Adrenal gland (tissue), 5 donors: ENCODE data around the gene BOK.

Experiments used
- POLR2A ChIP-seq, 2 donors: fragments of 450-650 bp; IDR thresholded peaks; one replicate each; pipeline ENCODE4 v1.6.1; 2017; ENCODE audit warnings: antibody characterized with exemption in 2 of 2, mild to moderate bottlenecking in 2 of 2, moderate library complexity in 1 of 2
- TF ChIP-seq, protein P1 (sequence below), 6 experiments: fragments of 450-650 bp in 4 of 6; fragments of 200-600 bp in 2 of 6; sonication (generic) in 1 of 6; IDR thresholded peaks; 1 replicate in 5 of 6; 2 replicates in 1 of 6; pipeline versions ENCODE4 v1.5.1 to v1.8.0; 2016 to 2021; ENCODE audit warnings: antibody characterized with exemption in 6 of 6, mild to moderate bottlenecking in 2 of 6, moderate library complexity in 1 of 6
- donor health status: DM: no; HTN: no; CAD: no.

DNA sequence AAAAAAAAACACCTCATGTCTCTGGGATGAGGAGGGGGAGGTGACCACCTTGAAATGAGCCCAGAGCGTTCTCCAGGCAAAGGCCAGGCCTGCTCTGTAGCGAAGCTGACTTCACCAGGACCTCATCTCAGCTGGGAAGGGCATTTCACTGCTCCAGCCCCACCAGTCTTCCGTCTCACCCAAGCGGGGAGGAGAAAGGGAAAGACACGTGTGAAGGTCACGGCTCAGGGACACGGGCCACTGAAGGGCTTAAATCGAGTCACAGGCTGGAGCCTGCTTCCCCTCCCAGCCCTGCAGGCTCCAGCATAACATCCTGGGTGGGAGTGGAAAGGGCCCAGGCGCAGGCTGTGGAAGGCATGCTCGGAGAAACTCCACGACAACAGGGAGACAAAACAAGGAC, 60.3 kb downstream of the BOK start:
- TF ChIP-seq, protein P1, sequence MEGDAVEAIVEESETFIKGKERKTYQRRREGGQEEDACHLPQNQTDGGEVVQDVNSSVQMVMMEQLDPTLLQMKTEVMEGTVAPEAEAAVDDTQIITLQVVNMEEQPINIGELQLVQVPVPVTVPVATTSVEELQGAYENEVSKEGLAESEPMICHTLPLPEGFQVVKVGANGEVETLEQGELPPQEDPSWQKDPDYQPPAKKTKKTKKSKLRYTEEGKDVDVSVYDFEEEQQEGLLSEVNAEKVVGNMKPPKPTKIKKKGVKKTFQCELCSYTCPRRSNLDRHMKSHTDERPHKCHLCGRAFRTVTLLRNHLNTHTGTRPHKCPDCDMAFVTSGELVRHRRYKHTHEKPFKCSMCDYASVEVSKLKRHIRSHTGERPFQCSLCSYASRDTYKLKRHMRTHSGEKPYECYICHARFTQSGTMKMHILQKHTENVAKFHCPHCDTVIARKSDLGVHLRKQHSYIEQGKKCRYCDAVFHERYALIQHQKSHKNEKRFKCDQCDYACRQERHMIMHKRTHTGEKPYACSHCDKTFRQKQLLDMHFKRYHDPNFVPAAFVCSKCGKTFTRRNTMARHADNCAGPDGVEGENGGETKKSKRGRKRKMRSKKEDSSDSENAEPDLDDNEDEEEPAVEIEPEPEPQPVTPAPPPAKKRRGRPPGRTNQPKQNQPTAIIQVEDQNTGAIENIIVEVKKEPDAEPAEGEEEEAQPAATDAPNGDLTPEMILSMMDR (IDR thresholded peaks at IDR 0.05): no peak
- no peak for TF ChIP-seq POLR2A (IDR thresholded peaks at IDR 0.05)
